ENCODE measurements around the gene PRKX. TPM values are rescaled to one million over a fixed set of nuclear protein-coding genes. Genes with fewer than 3 reads are reported as not detected.
"Not testable (repeated sequence)": the region's sequence is repeated elsewhere in the genome, so short reads cannot be mapped to it uniquely, and the experiment has no call there.

The PRKX gene
- total RNA-seq, 1 donor from 2014 or later, result 25.3 TPM

- Mint-ChIP-seq H3K4me3 (ENCODE audit: unreplicated experiment) (no peak overlapping the region), H3K4me1 (ENCODE audit: unreplicated experiment) (no peaks in the 10 kb centered on the region), H3K27ac (ENCODE audit: unreplicated experiment) (no peak overlapping the region), H3K36me3 (ENCODE audit: low read depth, unreplicated experiment) (peaks cover 7% of the 10 kb centered on the region), H3K27me3 (ENCODE audit: unreplicated experiment) (no peaks in the 10 kb centered on the region), H3K9me3 (ENCODE audit: unreplicated experiment) (no peaks in the 10 kb centered on the region)
- TF ChIP-seq CTCF (IDR thresholded peaks at IDR 0.05; ENCODE audit: unreplicated experiment), result no peak
- no peak for DNase-seq (ENCODE audit: low spot score)
Observed at GRCh38 chrX:3653111-3653510, 60.3 kb downstream of the PRKX start.

- peak; percentile 66 for TF ChIP-seq CTCF (IDR thresholded peaks at IDR 0.05; ENCODE audit: unreplicated experiment)
- Mint-ChIP-seq H3K27ac (ENCODE audit: unreplicated experiment) (no peak overlapping the region), H3K36me3 (ENCODE audit: low read depth, unreplicated experiment) (peaks cover 7% of the 10 kb centered on the region), H3K9me3 (ENCODE audit: unreplicated experiment) (no peaks in the 10 kb centered on the region), H3K4me3 (ENCODE audit: unreplicated experiment) (no peak overlapping the region), H3K27me3 (ENCODE audit: unreplicated experiment) (no peaks in the 10 kb centered on the region), H3K4me1 (ENCODE audit: unreplicated experiment) (no peaks in the 10 kb centered on the region)
- DNase-seq (ENCODE audit: low spot score), result no peak
Observed at GRCh38 chrX:3651277-3651676, 62.2 kb downstream of the PRKX start.

GRCh38 chrX:3648084-3648483 is 65.4 kb downstream of the PRKX start:
- no peaks in the 10 kb centered on the region for H3K27me3 Mint-ChIP-seq (ENCODE audit: unreplicated experiment)
- no peak overlapping the region for H3K27ac Mint-ChIP-seq (ENCODE audit: unreplicated experiment)
- H3K9me3 Mint-ChIP-seq (ENCODE audit: unreplicated experiment), result no peaks in the 10 kb centered on the region
- TF ChIP-seq CTCF (IDR thresholded peaks at IDR 0.05; ENCODE audit: unreplicated experiment), result no peak
- peaks cover 3% of the 10 kb centered on the region for H3K4me1 Mint-ChIP-seq (ENCODE audit: unreplicated experiment)
- DNase-seq (ENCODE audit: low spot score), result no peak
- peaks cover 22% of the 10 kb centered on the region for H3K36me3 Mint-ChIP-seq (ENCODE audit: low read depth, unreplicated experiment)
- H3K4me3 Mint-ChIP-seq (ENCODE audit: unreplicated experiment), result no peak overlapping the region

- not testable (repeated sequence) for H3K4me3 Mint-ChIP-seq (ENCODE audit: unreplicated experiment); H3K27me3 Mint-ChIP-seq (ENCODE audit: unreplicated experiment); H3K9me3 Mint-ChIP-seq (ENCODE audit: unreplicated experiment)
- DNase-seq (ENCODE audit: low spot score), result peak; percentile 2
- Mint-ChIP-seq H3K27ac (ENCODE audit: unreplicated experiment) (peak overlapping the region; percentile 96), H3K4me1 (ENCODE audit: unreplicated experiment) (peaks cover 17% of the 10 kb centered on the region), H3K36me3 (ENCODE audit: low read depth, unreplicated experiment) (peaks cover 17% of the 10 kb centered on the region)
Observed at GRCh38 chrX:3639858-3640631, 73.4 kb downstream of the PRKX start.

- no peak for TF ChIP-seq CTCF (IDR thresholded peaks at IDR 0.05; ENCODE audit: unreplicated experiment)
- Mint-ChIP-seq H3K27me3 (ENCODE audit: unreplicated experiment) (peaks cover 1% of the 10 kb centered on the region), H3K4me1 (ENCODE audit: unreplicated experiment) (peaks cover 17% of the 10 kb centered on the region), H3K36me3 (ENCODE audit: low read depth, unreplicated experiment) (peaks cover 14% of the 10 kb centered on the region), H3K4me3 (ENCODE audit: unreplicated experiment) (no peak overlapping the region), H3K27ac (ENCODE audit: unreplicated experiment) (no peak overlapping the region), H3K9me3 (ENCODE audit: unreplicated experiment) (no peaks in the 10 kb centered on the region)
- no peak for DNase-seq (ENCODE audit: low spot score)
Observed at GRCh38 chrX:3639236-3639635, 74.2 kb downstream of the PRKX start.

Measured in endothelial cell (in vitro differentiated cells).